ENCODE measurements around the gene PLA2G2F. TPM values are rescaled to one million over a fixed set of nuclear protein-coding genes. Genes with fewer than 3 reads are reported as not detected.

PLA2G2F gene
- total and polyA plus RNA-seq, 9 of the 15 experiments (the other 6 are each of a cell fraction or from before 2014, with no cell fraction given), result not detected

GRCh38 chr1:20151906-20152598 lies 12.9 kb downstream of the PLA2G2F start (continued):
- no peak for TF ChIP-seq ZBTB8A (IDR thresholded peaks at IDR 0.05; ENCODE audit: partially characterized antibody)
- TF ChIP-seq ZNF717 (CRISPR knock-in tag; IDR thresholded peaks at IDR 0.05), result no peak
- no peak for TF ChIP-seq ZNF121 (CRISPR knock-in tag; conservative IDR thresholded peaks at IDR 0.05)
- no peak; the same call in 1 of the 2 replicates for TF ChIP-seq GATAD2B (IDR thresholded peaks at IDR 0.05; ENCODE audit: borderline replicate concordance)
- TF ChIP-seq SMC3 (conservative IDR thresholded peaks at IDR 0.05; ENCODE audit: insufficient read depth, low read depth, low read length), result peak; percentile 98
- TF ChIP-seq TCFL5 (CRISPR knock-in tag; conservative IDR thresholded peaks at IDR 0.05), result no peak
- no peak for TF ChIP-seq GATA2 (CRISPR knock-in tag; IDR thresholded peaks at IDR 0.05)
- TF ChIP-seq REST (IDR thresholded peaks at IDR 0.05; ENCODE audit: borderline replicate concordance), result peak; percentile 90
- TF ChIP-seq REST (CRISPR knock-in tag; IDR thresholded peaks at IDR 0.05; ENCODE audit: low read depth), result no peak
- TF ChIP-seq CTCFL (IDR thresholded peaks at IDR 0.05; ENCODE audit: borderline replicate concordance, insufficient read depth, low read depth, low read length, poor library complexity, severe bottlenecking), result no peak
- no peak for TF ChIP-seq GTF2A2 (tag; IDR thresholded peaks at IDR 0.05)
- TF ChIP-seq POLR2H (tag; IDR thresholded peaks at IDR 0.05; ENCODE audit: low read depth), result no peak
- TF ChIP-seq CHD1 (IDR thresholded peaks at IDR 0.05; ENCODE audit: low read length), result no peak
- TF ChIP-seq PYGO2 (tag; IDR thresholded peaks at IDR 0.05), result no peak
- no peak for TF ChIP-seq ZNF830 (CRISPR knock-in tag; IDR thresholded peaks at IDR 0.05)
- no peak for TF ChIP-seq TGIF2 (CRISPR knock-in tag; IDR thresholded peaks at IDR 0.05)
- TF ChIP-seq FOXP1 (CRISPR knock-in tag; IDR thresholded peaks at IDR 0.05), result no peak
- no peak for TF ChIP-seq SETDB1 (IDR thresholded peaks at IDR 0.05; ENCODE audit: low read length)

All from K562 (cell line).